GM23248 (cell line): ENCODE data around the gene ASIC2. TPM values are rescaled to one million over a fixed set of nuclear protein-coding genes. Genes with fewer than 3 reads are reported as not detected.

Source experiments
- DNase-seq: peaks from one replicate; pipeline ENCODE4 v3.0.0-alpha.2; 2015
- H2AFZ ChIP-seq: fragments of 200-600 bp; sonication (generic); 2 replicates; pipeline ENCODE4 v1.6.1; 2016; ENCODE audit warnings: antibody characterized with exemption
- H3F3A ChIP-seq: fragments of 200-600 bp; sonication (generic); 2 replicates; pipeline ENCODE4 v1.6.1; 2016; ENCODE audit warnings: mild to moderate bottlenecking, antibody characterized with exemption, mixed run types; ENCODE audit not compliant: insufficient read depth
- H3K27ac ChIP-seq: fragments of 200-600 bp; sonication (generic); 2 replicates; pipeline ENCODE4 v1.5.1; 2016; ENCODE audit warnings: mild to moderate bottlenecking
- H3K27me3 ChIP-seq: fragments of 200-600 bp; sonication (generic); replicated peaks from 2 replicates; pipeline ENCODE4 v1.6.1; 2016; ENCODE audit warnings: mild to moderate bottlenecking; ENCODE audit not compliant: insufficient read depth
- H3K36me3 ChIP-seq: fragments of 200-600 bp; sonication (generic); 2 replicates; pipeline ENCODE4 v1.6.1; 2016; ENCODE audit warnings: low read depth, mild to moderate bottlenecking
- H3K4me1 ChIP-seq: fragments of 200-600 bp; sonication (generic); 2 replicates; pipeline ENCODE4 v1.6.1; 2016; ENCODE audit warnings: mild to moderate bottlenecking; ENCODE audit not compliant: insufficient read depth
- H3K4me2 ChIP-seq: fragments of 200-600 bp; sonication (generic); one replicate; pipeline ENCODE4 v1.6.1; 2016; ENCODE audit warnings: mild to moderate bottlenecking; ENCODE audit not compliant: unreplicated experiment
- H3K4me3 ChIP-seq: fragments of 200-600 bp; sonication (generic); 2 replicates; pipeline ENCODE4 v1.5.1; 2016; ENCODE audit warnings: mild to moderate bottlenecking
- H3K79me2 ChIP-seq: fragments of 200-600 bp; sonication (generic); 2 replicates; pipeline ENCODE4 v1.6.1; 2016; ENCODE audit warnings: mild to moderate bottlenecking; ENCODE audit not compliant: insufficient read depth
- H3K9ac ChIP-seq: fragments of 200-600 bp; sonication (generic); 2 replicates; pipeline ENCODE4 v1.6.1; 2016; ENCODE audit warnings: mild to moderate bottlenecking
- H3K9me2 ChIP-seq: fragments of 200-600 bp; sonication (generic); 2 replicates; pipeline ENCODE4 v1.6.1; 2016; ENCODE audit warnings: mixed run types, mild to moderate bottlenecking, moderate library complexity; ENCODE audit not compliant: insufficient read depth
- H3K9me3 ChIP-seq: fragments of 200-600 bp; sonication (generic); one replicate; pipeline ENCODE4 v1.6.1; 2017; ENCODE audit warnings: low read depth
- H4K20me1 ChIP-seq: fragments of 200-600 bp; sonication (generic); 2 replicates; pipeline ENCODE4 v1.6.0; 2016; ENCODE audit not compliant: insufficient read depth
- EZH2 ChIP-seq: fragments of 200-600 bp; sonication (generic); IDR thresholded peaks from 2 replicates; pipeline ENCODE4 v1.6.1; 2018; ENCODE audit warnings: antibody characterized with exemption, mild to moderate bottlenecking; ENCODE audit not compliant: insufficient read depth, poor library complexity, severe bottlenecking
- EZH2phosphoT487 ChIP-seq: fragments of 200-600 bp; sonication (generic); IDR thresholded peaks from 2 replicates; pipeline ENCODE4 v1.6.1; 2018; ENCODE audit warnings: antibody characterized with exemption, moderate library complexity, mild to moderate bottlenecking, low read depth; ENCODE audit not compliant: insufficient read depth
- WGBS, 2 experiments: methylation state at CpG; one replicate each; pipeline ENCODE4 v1.1.6; 2015 to 2017; ENCODE audit warnings: low lambda C conversion rate in 2 of 2, low coverage in 1 of 2; ENCODE audit errors: missing lambda C conversion rate in 2 of 2; 5-methylcytosine and 5-hydroxymethylcytosine counted together
- in situ Hi-C: fragments of 300-500 bp; cut with MboI; formaldehyde crosslinking; loops from 2 replicates; pipeline ENCODE4 v1.15.0; 2020
- polyA plus RNA-seq: library from polyadenylated mRNA; unstranded; fragments of >200 nt; fragmentation: Nextera tagmentation; extraction: Ambion mirVana; gene quantifications from 2 replicates; pipeline ENCODE4 v1.2.1, GENCODE V29; 2016
- total RNA-seq: library from RNA; depleted of rRNA; stranded (reverse); fragments of >200 nt; shearing (Covaris generic); gene quantifications from 2 replicates; pipeline ENCODE4 v1.2.3, GENCODE V29; 2014

The ASIC2 gene
- total and polyA plus RNA-seq, 2 experiments from 2014 or later: under 0.01 TPM; not detected in 1

GRCh38 chr17:33269337-33270060, 23.6 kb downstream of the ASIC2 start:
- Histone ChIP-seq H3K27me3 (0 out of 2 replicates have a peak, but pooled peaks cover 7% of the 10 kb centered on the region), H3K4me2 (no peak overlapping the region), H3K36me3 (no peaks in the 10 kb centered on the region), H3F3A (peaks cover 18% of the 10 kb centered on the region), H3K9me3 (no peaks in the 10 kb centered on the region), H3K9me2 (no peaks in the 10 kb centered on the region), H4K20me1 (no peaks in the 10 kb centered on the region), H3K4me1 (peaks cover 21% of the 10 kb centered on the region), H2AFZ (no peak overlapping the region), H3K27ac (no peak overlapping the region), H3K79me2 (no peaks in the 10 kb centered on the region), H3K9ac (no peak overlapping the region), H3K4me3 (no peak overlapping the region)
- in situ Hi-C loops: no loop called here
- DNase-seq: no peak
- TF ChIP-seq EZH2 (no peak), EZH2phosphoT487 (no peak)
- 97 to 100% methylated on average over 2 of the region's 2 CpGs for WGBS, 2 experiments

- Histone ChIP-seq H3K79me2 (no peaks in the 10 kb centered on the region), H3K4me2 (peak overlapping the region; percentile 28), H3K27me3 (0 out of 2 replicates have a peak, but pooled peaks cover 6% of the 10 kb centered on the region), H3F3A (peaks cover 18% of the 10 kb centered on the region), H2AFZ (no peak overlapping the region), H3K4me1 (peaks cover 21% of the 10 kb centered on the region), H3K9me2 (no peaks in the 10 kb centered on the region), H4K20me1 (no peaks in the 10 kb centered on the region), H3K9ac (no peak overlapping the region), H3K27ac (no peak overlapping the region), H3K9me3 (no peaks in the 10 kb centered on the region), H3K4me3 (no peak overlapping the region), H3K36me3 (no peaks in the 10 kb centered on the region)
- no peak for DNase-seq
- TF ChIP-seq EZH2 (no peak), EZH2phosphoT487 (no peak)
- in situ Hi-C loops: no loop called here
- 96 to 99% methylated on average over 5 of the region's 5 CpGs for WGBS, 2 experiments
Measured at GRCh38 chr17:33267851-33268548, 25.1 kb downstream of the ASIC2 start.

- H3K9ac ChIP-seq: no peak overlapping the region
- WGBS, 2 experiments: 18 to 23% methylated on average over 6 of the region's 6 CpGs
Measured at GRCh38 chr17:33267271-33267790, 25.8 kb downstream of the ASIC2 start.

GRCh38 chr17:33266611-33267010, 26.5 kb downstream of the ASIC2 start:
- Histone ChIP-seq H3K36me3 (no peaks in the 10 kb centered on the region), H3F3A (peaks cover 18% of the 10 kb centered on the region), H3K79me2 (no peaks in the 10 kb centered on the region), H3K9me3 (no peaks in the 10 kb centered on the region), H3K27me3 (no peaks in the 10 kb centered on the region), H3K4me2 (peak overlapping the region; percentile 32), H2AFZ (no peak overlapping the region), H3K4me3 (no peak overlapping the region), H3K9me2 (no peaks in the 10 kb centered on the region), H4K20me1 (no peaks in the 10 kb centered on the region), H3K9ac (no peak overlapping the region), H3K27ac (no peak overlapping the region), H3K4me1 (peaks cover 21% of the 10 kb centered on the region)
- 23 to 24% methylated on average over 10 of the region's 10 CpGs for WGBS, 2 experiments
- DNase-seq: no peak
- TF ChIP-seq EZH2: no peak
- TF ChIP-seq EZH2phosphoT487: no peak
- in situ Hi-C loops: no loop called here

More at GRCh38 chr17:33267271-33267790, 25.8 kb downstream of the ASIC2 start:
- H4K20me1 ChIP-seq: no peaks in the 10 kb centered on the region
- peak overlapping the region; percentile 32 for H3K4me2 ChIP-seq
- peaks cover 18% of the 10 kb centered on the region for H3F3A ChIP-seq
- TF ChIP-seq EZH2: no peak
- no peak for TF ChIP-seq EZH2phosphoT487
- H3K27me3 ChIP-seq: no peaks in the 10 kb centered on the region
- H3K4me3 ChIP-seq: no peak overlapping the region
- no peaks in the 10 kb centered on the region for H3K79me2 ChIP-seq
- no peaks in the 10 kb centered on the region for H3K36me3 ChIP-seq
- H2AFZ ChIP-seq: no peak overlapping the region
- H3K4me1 ChIP-seq: peaks cover 21% of the 10 kb centered on the region
- H3K27ac ChIP-seq: peak overlapping the region; percentile 39
- DNase-seq: peak; percentile 96
- no peaks in the 10 kb centered on the region for H3K9me3 ChIP-seq
- H3K9me2 ChIP-seq: no peaks in the 10 kb centered on the region
- in situ Hi-C loops: no loop called here
